Endothelial cell of umbilical vein (primary cell): ENCODE data around the gene CTPS1.

Experiments used
- POLR2AphosphoS5 ChIP-seq: IDR thresholded peaks from 2 replicates; pipeline ENCODE4 v1.6.1; 2012; ENCODE audit warnings: low read depth, mild to moderate bottlenecking, control low read depth, low read length, moderate library complexity; ENCODE audit not compliant: insufficient read depth
- TF ChIP-seq, protein P1 (sequence below), 2 donors: IDR thresholded peaks; 1 replicate in 1 of 2; 2 replicates in 1 of 2; pipeline ENCODE4 v1.5.1; 2011; ENCODE audit warnings: low read length in 2 of 2, mild to moderate bottlenecking in 2 of 2, moderate library complexity in 2 of 2, control low read depth in 1 of 2, inconsistent platforms in 1 of 2, low read depth in 1 of 2; ENCODE audit not compliant: insufficient read depth in 1 of 2; ENCODE audit errors: extremely low read depth in 1 of 2

DNA sequence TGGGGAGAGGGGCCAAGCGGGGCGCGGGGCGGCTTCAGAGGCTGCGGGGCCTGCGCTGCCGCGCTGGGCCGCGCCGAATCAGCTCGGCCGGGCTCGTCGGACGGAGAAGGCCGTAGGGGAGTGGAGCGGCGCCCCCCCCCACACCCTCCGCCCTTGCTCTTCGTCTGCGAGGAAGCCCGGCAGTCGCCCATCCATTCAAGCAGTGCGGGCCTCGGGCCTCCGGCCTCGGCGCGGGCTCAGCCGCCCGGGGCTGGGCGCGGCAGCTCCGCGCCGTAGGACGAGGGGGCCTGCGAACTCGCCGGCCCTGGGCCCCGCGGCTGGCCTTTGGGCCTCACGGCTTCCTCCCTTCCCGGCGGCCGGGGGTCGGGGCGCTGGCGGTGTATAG, 564 bp downstream of the CTPS1 start:
- TF ChIP-seq, protein P1, sequence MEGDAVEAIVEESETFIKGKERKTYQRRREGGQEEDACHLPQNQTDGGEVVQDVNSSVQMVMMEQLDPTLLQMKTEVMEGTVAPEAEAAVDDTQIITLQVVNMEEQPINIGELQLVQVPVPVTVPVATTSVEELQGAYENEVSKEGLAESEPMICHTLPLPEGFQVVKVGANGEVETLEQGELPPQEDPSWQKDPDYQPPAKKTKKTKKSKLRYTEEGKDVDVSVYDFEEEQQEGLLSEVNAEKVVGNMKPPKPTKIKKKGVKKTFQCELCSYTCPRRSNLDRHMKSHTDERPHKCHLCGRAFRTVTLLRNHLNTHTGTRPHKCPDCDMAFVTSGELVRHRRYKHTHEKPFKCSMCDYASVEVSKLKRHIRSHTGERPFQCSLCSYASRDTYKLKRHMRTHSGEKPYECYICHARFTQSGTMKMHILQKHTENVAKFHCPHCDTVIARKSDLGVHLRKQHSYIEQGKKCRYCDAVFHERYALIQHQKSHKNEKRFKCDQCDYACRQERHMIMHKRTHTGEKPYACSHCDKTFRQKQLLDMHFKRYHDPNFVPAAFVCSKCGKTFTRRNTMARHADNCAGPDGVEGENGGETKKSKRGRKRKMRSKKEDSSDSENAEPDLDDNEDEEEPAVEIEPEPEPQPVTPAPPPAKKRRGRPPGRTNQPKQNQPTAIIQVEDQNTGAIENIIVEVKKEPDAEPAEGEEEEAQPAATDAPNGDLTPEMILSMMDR (IDR thresholded peaks at IDR 0.05; ENCODE audit: extremely low read depth in 1 of 2, insufficient read depth in 1 of 2, low read depth in 1 of 2, low read length in 2 of 2): no peak
- no peak for TF ChIP-seq POLR2AphosphoS5
